ENCODE measurements around the gene OBSCN. TPM values are rescaled to one million over a fixed set of nuclear protein-coding genes. Genes with fewer than 3 reads are reported as not detected.
"Not testable (repeated sequence)": the region's sequence is repeated elsewhere in the genome, so short reads cannot be mapped to it uniquely, and the experiment has no call there.

OBSCN gene
- total and polyA plus RNA-seq, 2 experiments from 2014 or later: 1.1 to 5.2 TPM

DNA sequence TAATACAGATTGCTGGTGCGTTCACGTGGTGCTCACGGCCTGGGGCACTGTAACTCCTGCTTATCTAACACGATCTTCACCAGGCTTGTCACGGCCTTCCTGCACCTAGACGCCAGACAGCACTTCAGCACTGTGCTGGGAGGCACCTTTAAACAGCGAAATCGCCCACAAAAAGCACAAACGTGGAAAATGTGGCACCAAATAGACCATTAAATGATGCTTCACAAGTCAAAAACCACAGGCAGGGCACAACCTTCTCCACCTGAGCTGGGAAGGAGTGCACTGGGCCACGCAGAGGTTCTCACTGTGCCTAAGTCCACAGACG is 22.2 kb upstream of the OBSCN start:
- TF ChIP-seq EZH2phosphoT487 (IDR thresholded peaks at IDR 0.05; ENCODE audit: insufficient read depth, low read depth): no peak
- TF ChIP-seq EZH2 (IDR thresholded peaks at IDR 0.05; ENCODE audit: insufficient read depth, poor library complexity, severe bottlenecking): no peak
- Histone ChIP-seq H3K79me2 (ENCODE audit: insufficient read depth) (no peaks in the 10 kb centered on the region), H3K9me3 (ENCODE audit: low read depth) (no peaks in the 10 kb centered on the region), H4K20me1 (ENCODE audit: insufficient read depth) (no peaks in the 10 kb centered on the region), H3K27ac (no peak overlapping the region), H3K9ac (no peak overlapping the region), H3F3A (ENCODE audit: insufficient read depth) (no peaks in the 10 kb centered on the region), H3K4me3 (no peak overlapping the region), H3K36me3 (ENCODE audit: low read depth) (no peaks in the 10 kb centered on the region), H3K9me2 (ENCODE audit: insufficient read depth) (no peaks in the 10 kb centered on the region), H3K4me2 (ENCODE audit: unreplicated experiment) (no peak overlapping the region), H2AFZ (no peak overlapping the region), H3K27me3 (replicated peaks; ENCODE audit: insufficient read depth) (no peaks in the 10 kb centered on the region), H3K4me1 (ENCODE audit: insufficient read depth) (no peaks in the 10 kb centered on the region)
- 84 to 87% methylated on average over 11 of the region's 11 CpGs for WGBS, 2 experiments (ENCODE audit: low coverage in 1 of 2, low lambda C conversion rate in 2 of 2, missing lambda C conversion rate in 2 of 2)
- DNase-seq: no peak
- in situ Hi-C loops (cut with MboI): no loop called here

DNA sequence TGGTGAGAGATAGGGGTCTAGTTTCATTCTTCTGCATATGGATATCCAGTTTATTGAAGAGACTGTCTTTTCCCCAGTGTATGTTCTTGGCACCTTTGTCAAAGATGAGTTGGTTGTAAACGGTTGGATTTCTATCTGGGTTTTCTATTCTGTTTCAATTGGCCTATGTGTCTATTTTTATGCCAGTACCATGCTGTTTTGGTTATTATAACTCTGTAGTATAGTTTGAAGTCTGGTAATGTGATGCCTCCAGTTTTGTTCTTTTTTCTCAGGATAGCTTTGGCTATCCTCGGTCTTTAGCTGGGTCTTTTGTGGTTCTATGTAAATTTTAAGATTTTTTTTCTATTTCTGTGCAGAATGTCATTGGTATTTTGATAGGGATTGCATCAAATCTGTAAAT is 19.6 kb upstream of the OBSCN start:
- in situ Hi-C loops (cut with MboI); H3K4me2 ChIP-seq (ENCODE audit: unreplicated experiment); H3K4me3 ChIP-seq; H3K27ac ChIP-seq; H3K9ac ChIP-seq; H3K36me3 ChIP-seq (ENCODE audit: low read depth); H2AFZ ChIP-seq; H3K79me2 ChIP-seq (ENCODE audit: insufficient read depth); H4K20me1 ChIP-seq (ENCODE audit: insufficient read depth); H3K9me3 ChIP-seq (ENCODE audit: low read depth); H3F3A ChIP-seq (ENCODE audit: insufficient read depth); DNase-seq; H3K27me3 ChIP-seq (replicated peaks; ENCODE audit: insufficient read depth); H3K9me2 ChIP-seq (ENCODE audit: insufficient read depth); H3K4me1 ChIP-seq (ENCODE audit: insufficient read depth): not testable (repeated sequence)
- WGBS, 2 experiments (ENCODE audit: low coverage in 1 of 2, low lambda C conversion rate in 2 of 2, missing lambda C conversion rate in 2 of 2): 64 to 73% methylated on average over 2 of the region's 2 CpGs

DNA sequence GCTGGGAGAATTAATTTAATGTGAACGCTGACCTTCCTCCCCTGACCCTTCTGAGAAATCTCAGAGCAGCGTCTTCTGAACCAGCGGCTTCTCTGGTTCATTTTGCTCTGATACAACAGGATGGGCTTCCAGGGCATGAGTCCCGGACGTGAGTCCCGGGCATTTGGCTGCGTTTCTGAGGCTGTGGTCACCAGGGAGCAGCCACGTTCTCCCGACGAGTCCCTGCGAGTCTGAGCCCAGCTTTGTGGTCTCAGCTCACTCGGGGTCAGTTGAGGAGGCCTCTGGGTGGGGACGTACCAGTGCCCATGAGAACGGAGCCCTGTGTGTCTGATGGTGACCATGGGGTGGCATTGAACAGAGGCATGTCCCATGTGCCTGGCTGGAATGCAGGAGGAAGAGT is 17.7 kb upstream of the OBSCN start:
- no peak overlapping the region for H3K9ac ChIP-seq
- no peaks in the 10 kb centered on the region for H3K9me3 ChIP-seq (ENCODE audit: low read depth)
- H2AFZ ChIP-seq: no peak overlapping the region
- TF ChIP-seq EZH2phosphoT487 (IDR thresholded peaks at IDR 0.05; ENCODE audit: insufficient read depth, low read depth): no peak
- TF ChIP-seq EZH2 (IDR thresholded peaks at IDR 0.05; ENCODE audit: insufficient read depth, poor library complexity, severe bottlenecking): no peak
- no peaks in the 10 kb centered on the region for H3K36me3 ChIP-seq (ENCODE audit: low read depth)
- no peaks in the 10 kb centered on the region for H3F3A ChIP-seq (ENCODE audit: insufficient read depth)
- no peaks in the 10 kb centered on the region for H3K79me2 ChIP-seq (ENCODE audit: insufficient read depth)
- H3K4me3 ChIP-seq: no peak overlapping the region
- WGBS, 2 experiments (ENCODE audit: low coverage in 1 of 2, low lambda C conversion rate in 2 of 2, missing lambda C conversion rate in 2 of 2): 70 to 77% methylated on average over 14 of the region's 14 CpGs
- no peak overlapping the region for H3K27ac ChIP-seq
- DNase-seq: no peak
- H3K27me3 ChIP-seq (replicated peaks; ENCODE audit: insufficient read depth): no peaks in the 10 kb centered on the region
- H3K4me2 ChIP-seq (ENCODE audit: unreplicated experiment): no peak overlapping the region
- no peaks in the 10 kb centered on the region for H3K4me1 ChIP-seq (ENCODE audit: insufficient read depth)
- no peaks in the 10 kb centered on the region for H3K9me2 ChIP-seq (ENCODE audit: insufficient read depth)
- no peaks in the 10 kb centered on the region for H4K20me1 ChIP-seq (ENCODE audit: insufficient read depth)
- in situ Hi-C loops (cut with MboI): no loop called here

DNA sequence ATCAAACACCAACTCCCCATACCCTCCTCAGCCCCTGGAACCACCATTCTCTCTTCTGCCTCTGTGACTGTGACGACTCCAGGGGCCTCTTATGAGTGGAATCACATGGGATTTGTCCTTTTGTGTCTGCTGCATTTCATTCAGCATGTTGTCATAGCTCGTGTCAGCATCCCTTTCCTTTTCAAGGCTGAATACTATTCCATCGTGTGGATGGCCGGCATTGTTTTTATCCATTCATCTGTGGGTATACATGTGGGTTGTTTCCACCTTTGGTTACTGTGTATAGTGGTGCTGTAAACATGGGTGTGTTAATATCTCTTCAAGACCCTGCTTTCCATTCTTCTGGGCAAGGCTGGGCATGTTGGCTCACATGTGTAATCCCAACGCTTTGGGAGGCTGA is 17.1 kb upstream of the OBSCN start:
- no peak overlapping the region for H3K27ac ChIP-seq
- in situ Hi-C loops (cut with MboI): no loop called here

DNA sequence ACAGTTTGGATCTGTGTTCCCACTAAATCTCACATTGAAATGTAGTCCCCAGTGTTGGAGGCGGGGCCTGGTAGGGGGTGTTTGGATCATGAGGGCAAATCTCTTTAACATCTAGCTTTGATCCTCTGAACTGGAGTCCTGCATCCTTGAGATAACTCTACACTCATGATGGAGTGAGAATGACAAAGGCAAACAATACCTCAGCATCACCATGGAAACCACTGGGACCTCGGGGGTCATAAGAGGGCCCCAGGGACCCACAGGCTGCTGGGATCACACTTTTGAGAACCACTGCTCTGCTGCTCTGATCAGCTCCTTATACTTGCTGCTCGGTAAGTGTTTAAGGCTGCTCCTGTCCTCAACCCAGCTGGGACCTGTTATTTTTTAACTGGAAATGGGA is 13.4 kb upstream of the OBSCN start:
- DNase-seq: no peak
- TF ChIP-seq EZH2phosphoT487 (IDR thresholded peaks at IDR 0.05; ENCODE audit: insufficient read depth, low read depth): no peak
- TF ChIP-seq EZH2 (IDR thresholded peaks at IDR 0.05; ENCODE audit: insufficient read depth, poor library complexity, severe bottlenecking): no peak
- Histone ChIP-seq H3F3A (ENCODE audit: insufficient read depth) (peaks cover 7% of the 10 kb centered on the region), H2AFZ (no peak overlapping the region), H3K79me2 (ENCODE audit: insufficient read depth) (no peaks in the 10 kb centered on the region), H3K4me1 (ENCODE audit: insufficient read depth) (no peaks in the 10 kb centered on the region), H3K27me3 (replicated peaks; ENCODE audit: insufficient read depth) (no peaks in the 10 kb centered on the region), H3K9ac (no peak overlapping the region), H3K4me2 (ENCODE audit: unreplicated experiment) (no peak overlapping the region), H3K36me3 (ENCODE audit: low read depth) (no peaks in the 10 kb centered on the region), H3K9me3 (ENCODE audit: low read depth) (no peaks in the 10 kb centered on the region), H3K27ac (no peak overlapping the region), H3K4me3 (no peak overlapping the region), H3K9me2 (ENCODE audit: insufficient read depth) (no peaks in the 10 kb centered on the region), H4K20me1 (ENCODE audit: insufficient read depth) (no peaks in the 10 kb centered on the region)
- in situ Hi-C loops (cut with MboI): no loop called here
- 67 to 73% methylated on average over 3 of the region's 3 CpGs for WGBS, 2 experiments (ENCODE audit: low coverage in 1 of 2, low lambda C conversion rate in 2 of 2, missing lambda C conversion rate in 2 of 2)

More for the DNA sequence above, 17.1 kb upstream of the OBSCN start:
- Histone ChIP-seq H3K9me3 (ENCODE audit: low read depth) (no peaks in the 10 kb centered on the region), H3K4me1 (ENCODE audit: insufficient read depth) (no peaks in the 10 kb centered on the region), H3K4me3 (no peak overlapping the region), H3K79me2 (ENCODE audit: insufficient read depth) (no peaks in the 10 kb centered on the region), H3F3A (ENCODE audit: insufficient read depth) (no peaks in the 10 kb centered on the region), H2AFZ (no peak overlapping the region), H3K27me3 (replicated peaks; ENCODE audit: insufficient read depth) (no peaks in the 10 kb centered on the region), H3K9ac (no peak overlapping the region), H3K9me2 (ENCODE audit: insufficient read depth) (no peaks in the 10 kb centered on the region), H3K4me2 (ENCODE audit: unreplicated experiment) (no peak overlapping the region), H3K36me3 (ENCODE audit: low read depth) (no peaks in the 10 kb centered on the region), H4K20me1 (ENCODE audit: insufficient read depth) (no peaks in the 10 kb centered on the region)
- no peak for DNase-seq
- TF ChIP-seq EZH2 (IDR thresholded peaks at IDR 0.05; ENCODE audit: insufficient read depth, poor library complexity, severe bottlenecking) (no peak), EZH2phosphoT487 (IDR thresholded peaks at IDR 0.05; ENCODE audit: insufficient read depth, low read depth) (no peak)
- 75 to 77% methylated on average over 5 of the region's 5 CpGs for WGBS, 2 experiments (ENCODE audit: low coverage in 1 of 2, low lambda C conversion rate in 2 of 2, missing lambda C conversion rate in 2 of 2)
